Glomerular endothelial cell (primary cell): ENCODE measurements around the gene ZNF416. TPM values are rescaled to one million over a fixed set of nuclear protein-coding genes. Genes with fewer than 3 reads are reported as not detected.

Source experiments
- DNase-seq: peaks from one replicate; pipeline ENCODE4 v3.0.0-alpha.2; 2011; ENCODE audit warnings: low read depth, low spot score; ENCODE audit errors: extremely low read depth
- total RNA-seq: library from RNA; depleted of rRNA; stranded (reverse); fragments of >200 nt; gene quantifications from 2 replicates; pipeline ENCODE4 v1.2.3, GENCODE V29; 2015

ZNF416 gene
- total RNA-seq, 1 donor from 2014 or later = 4.4 TPM

DNA sequence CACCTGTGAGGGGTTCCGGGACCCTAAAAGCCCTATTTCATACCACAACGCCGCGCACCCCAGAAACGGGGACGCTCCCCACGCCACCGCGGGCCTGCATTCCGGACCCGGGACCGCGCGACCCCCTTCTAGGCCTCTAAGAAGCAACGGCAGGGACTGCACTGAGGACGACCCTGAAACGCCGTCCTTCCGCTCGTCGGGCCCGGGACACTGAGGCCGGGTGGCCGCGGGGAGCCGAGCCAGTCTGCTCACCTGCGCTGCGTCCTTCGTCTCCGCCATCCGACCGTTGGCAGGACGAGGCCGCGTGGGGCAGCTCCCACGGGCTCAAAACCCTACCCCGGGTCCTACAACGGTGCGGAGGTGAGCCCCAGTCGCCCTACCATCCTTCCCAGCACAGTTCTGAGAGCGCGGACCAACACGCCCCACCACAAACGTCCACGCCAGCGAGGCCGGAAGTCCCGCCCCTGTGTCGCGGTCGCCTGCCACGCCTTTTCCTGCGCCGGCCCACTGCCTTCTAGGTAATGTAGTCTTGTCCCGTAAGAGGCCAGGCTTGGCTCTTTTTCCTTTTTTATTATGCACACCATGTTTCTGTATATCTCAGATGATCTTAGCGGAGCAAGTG is 19.2 kb downstream of the ZNF416 start, which contains the start of gene ZNF550:
Gene ZNF550 (minus strand): TSS at position 460 of the 622 bp plus-strand sequence. CDS start 181 bp downstream, at position 279.
- peak; percentile 45 for DNase-seq

DNA sequence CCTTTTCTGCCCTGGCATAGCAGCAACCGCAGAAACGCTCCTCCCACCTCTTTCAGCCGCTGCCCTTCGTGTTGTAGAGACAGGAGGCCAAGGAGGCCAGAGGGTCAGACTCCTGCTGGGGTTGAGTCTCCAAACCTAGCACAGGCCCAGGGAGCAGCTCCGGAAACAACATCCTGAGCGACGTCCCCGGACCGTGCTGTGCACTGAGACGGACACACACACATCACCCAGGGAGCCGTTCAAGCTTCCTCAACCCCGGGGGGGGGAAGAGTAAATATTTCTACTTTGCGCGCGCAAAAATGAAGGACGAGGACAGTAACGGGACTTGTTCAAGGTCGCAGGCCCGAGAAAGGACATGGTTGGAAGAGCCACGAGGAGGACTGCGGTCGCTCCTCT is 19.7 kb downstream of the ZNF416 start:
- no peak for DNase-seq

DNA sequence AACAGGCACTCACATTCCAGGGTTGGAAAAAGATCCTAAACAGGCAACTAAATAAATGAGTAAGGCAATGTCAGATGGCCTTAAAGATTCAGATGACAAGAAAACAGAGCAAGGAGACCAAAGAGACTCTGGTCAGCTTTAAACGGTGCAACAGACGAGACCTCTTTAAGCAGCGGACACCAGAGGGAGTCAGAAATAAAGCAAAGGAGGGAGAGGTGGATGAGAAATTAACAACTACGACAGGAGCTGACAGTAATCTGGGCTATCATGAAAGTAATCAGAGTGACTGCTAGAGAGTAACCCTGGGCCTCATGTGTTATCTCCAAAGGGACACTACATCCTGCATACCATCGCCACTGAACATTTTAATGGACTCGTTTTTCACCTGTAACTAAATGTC is 20.2 kb downstream of the ZNF416 start:
- no peak for DNase-seq

DNA sequence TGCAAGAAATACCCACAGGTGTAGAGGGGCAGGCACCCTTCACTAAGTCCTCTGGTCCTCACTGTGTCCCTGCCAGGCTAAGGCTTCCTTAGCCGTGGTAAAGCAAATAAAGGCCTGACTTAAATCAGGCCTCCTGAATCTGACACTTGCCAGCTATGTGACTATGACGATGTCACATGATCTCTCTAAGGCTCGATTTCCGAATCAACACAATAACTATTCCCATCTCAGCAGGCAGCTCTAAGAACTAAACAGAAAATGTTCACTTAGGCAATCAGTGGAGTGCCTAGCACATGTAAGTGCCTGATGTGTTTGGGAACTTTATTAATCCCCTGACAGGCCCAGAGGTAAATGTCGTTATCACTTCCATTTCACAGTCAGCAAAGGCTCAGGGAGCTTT is 21.1 kb downstream of the ZNF416 start:
- no peak for DNase-seq

GRCh38 chr19:57552432-57552831 is 26.3 kb downstream of the ZNF416 start:
- no peak for DNase-seq

DNA sequence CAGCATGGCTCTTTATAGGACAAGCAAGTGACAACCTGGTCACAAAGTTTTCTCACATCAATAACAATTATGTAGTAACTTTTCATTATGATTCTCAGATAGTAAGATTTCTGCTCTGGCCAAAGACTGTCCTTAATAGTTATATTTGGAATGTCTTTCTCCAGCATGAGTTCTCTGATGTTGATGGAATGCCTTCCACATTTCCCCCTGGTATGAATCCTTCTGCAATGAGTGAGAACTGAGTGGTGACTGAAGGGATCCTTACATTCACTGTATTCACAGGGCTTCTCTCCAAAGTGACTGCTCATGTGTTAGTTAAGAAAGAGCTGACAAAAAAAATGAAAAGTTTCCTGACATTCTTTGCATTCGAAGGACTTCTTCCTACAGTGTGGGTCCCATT is 32.2 kb downstream of the ZNF416 start:
- no peak for DNase-seq

- no peak for DNase-seq
These were observed 40.7 kb downstream of the ZNF416 start for GRCh38 chr19:57537953-57538547.

- DNase-seq = peak; percentile 47
These were observed 51.4 kb downstream of the ZNF416 start, which contains the start of gene ZNF549 for GRCh38 chr19:57527136-57527881. ZNF549 (plus strand) TSS chr19:57527356; CDS start chr19:57527574, 218 bp downstream.

Other genes starting within 250 kb of the ZNF416 start
- gene ZNF304, start 227.6 kb downstream of the ZNF416 start, total RNA-seq = 6.3 and 7.2 TPM in 2 replicates
- 23.5 and 24.6 TPM in 2 replicates for gene TRAPPC2B, start 215.4 kb downstream of the ZNF416 start, total RNA-seq
- gene ZNF547, start 215.4 kb downstream of the ZNF416 start, total RNA-seq = 2.3 and 6.1 TPM in 2 replicates
- 9.9 and 13.8 TPM in 2 replicates for gene ZNF548, start 189.1 kb downstream of the ZNF416 start, total RNA-seq
- gene ZNF17, start 167.8 kb downstream of the ZNF416 start, total RNA-seq = 3.0 and 5.1 TPM in 2 replicates
- 7.5 and 8.0 TPM in 2 replicates for gene ZNF749, start 143.6 kb downstream of the ZNF416 start, total RNA-seq
- 0.39 and 0.76 TPM in 2 replicates for gene VN1R1, start 121.8 kb downstream of the ZNF416 start, total RNA-seq
- gene ZNF772, start 101.3 kb downstream of the ZNF416 start, total RNA-seq = 11.3 and 13.4 TPM in 2 replicates
- 4.1 and 7.9 TPM in 2 replicates for gene ZNF419, start 91.2 kb downstream of the ZNF416 start, total RNA-seq
- gene ZNF773, start 79.0 kb downstream of the ZNF416 start, total RNA-seq = 6.0 and 9.1 TPM in 2 replicates
- gene ZNF549, start 51.6 kb downstream of the ZNF416 start, total RNA-seq = 3.2 and 4.5 TPM in 2 replicates
- 5.1 and 8.6 TPM in 2 replicates for gene ZNF550, start 19.0 kb downstream of the ZNF416 start, total RNA-seq
- 3.9 and 6.7 TPM in 2 replicates for gene ZIK1, start 5.2 kb upstream of the ZNF416 start, total RNA-seq
- 1.9 and 6.4 TPM in 2 replicates for gene ZNF530, start 21.0 kb upstream of the ZNF416 start, total RNA-seq
- 12.6 and 18.8 TPM in 2 replicates for gene ZNF134, start 35.3 kb upstream of the ZNF416 start, total RNA-seq
- 8.1 and 12.7 TPM in 2 replicates for gene ZNF211, start 54.3 kb upstream of the ZNF416 start, total RNA-seq
- gene ZSCAN4, start 90.0 kb upstream of the ZNF416 start, total RNA-seq = not detected in 2 replicates
- 3.8 and 8.8 TPM in 2 replicates for gene ZNF551, start 103.1 kb upstream of the ZNF416 start, total RNA-seq
- gene ZNF154, start 130.3 kb upstream of the ZNF416 start, total RNA-seq = 1.1 and 4.2 TPM in 2 replicates
- gene ZNF671, start 148.7 kb upstream of the ZNF416 start, total RNA-seq = 4.4 and 5.4 TPM in 2 replicates
- 8.3 and 13.6 TPM in 2 replicates for gene ZNF776, start 167.9 kb upstream of the ZNF416 start, total RNA-seq
- 13.3 and 14.2 TPM in 2 replicates for gene ZNF586, start 190.8 kb upstream of the ZNF416 start, total RNA-seq
- 2.7 and 4.3 TPM in 2 replicates for gene ZNF552, start 236.0 kb upstream of the ZNF416 start, total RNA-seq